ENCODE results near the gene KAZN.

KAZN gene

GRCh38 chr1:14748151-14748550, 149.7 kb downstream of the KAZN start:
- DNase-seq = no peak

- no peak for DNase-seq
Observed at GRCh38 chr1:14748977-14749376, 150.5 kb downstream of the KAZN start.

GRCh38 chr1:14750490-14750889, 152.0 kb downstream of the KAZN start:
- DNase-seq = no peak

GRCh38 chr1:14755518-14756252, 157.2 kb downstream of the KAZN start:
- DNase-seq = no peak

GRCh38 chr1:14756589-14757285, 158.3 kb downstream of the KAZN start:
- no peak for DNase-seq

GRCh38 chr1:14757286-14757625, 158.8 kb downstream of the KAZN start:
- DNase-seq = no peak

- no peak for DNase-seq
Observed at GRCh38 chr1:14759042-14759818, 160.7 kb downstream of the KAZN start.

- no peak for DNase-seq
Observed at GRCh38 chr1:14759843-14760242, 161.4 kb downstream of the KAZN start.

GRCh38 chr1:14760780-14761179, 162.3 kb downstream of the KAZN start:
- no peak for DNase-seq

- DNase-seq = no peak
Observed at GRCh38 chr1:14761291-14762153, 163.0 kb downstream of the KAZN start.

- DNase-seq = no peak
Observed at GRCh38 chr1:14763977-14764376, 165.5 kb downstream of the KAZN start.

GRCh38 chr1:14765773-14766172, 167.3 kb downstream of the KAZN start:
- DNase-seq = no peak

- no peak for DNase-seq
Observed at GRCh38 chr1:14767075-14767474, 168.6 kb downstream of the KAZN start.

GRCh38 chr1:14768582-14769304, 170.3 kb downstream of the KAZN start:
- DNase-seq = no peak

- no peak for DNase-seq
Observed at GRCh38 chr1:14769486-14770274, 171.2 kb downstream of the KAZN start.

- no peak for DNase-seq
Observed at GRCh38 chr1:14773396-14774025, 175.0 kb downstream of the KAZN start.

GRCh38 chr1:14774225-14774624, 175.7 kb downstream of the KAZN start:
- DNase-seq = no peak

- DNase-seq = no peak
Observed at GRCh38 chr1:14774988-14775387, 176.5 kb downstream of the KAZN start.

GRCh38 chr1:14775434-14775833, 176.9 kb downstream of the KAZN start:
- DNase-seq = no peak
